Measurements from ENCODE around the gene HEMGN.
A peak's percentile ranks its signal among the peaks of the same experiment; 100 is the strongest.
"Not testable (repeated sequence)": the region's sequence is repeated elsewhere in the genome, so short reads cannot be mapped to it uniquely, and the experiment has no call there.

Gene HEMGN

GRCh38 chr9:97966493-97966892, 28.5 kb upstream of the HEMGN start:
- DNase-seq (ENCODE audit: low read depth in 2 of 3, low spot score in 2 of 3) = no peak

- no peak for DNase-seq (ENCODE audit: low read depth in 2 of 3, low spot score in 2 of 3)
Measured at GRCh38 chr9:97964901-97965300, 26.9 kb upstream of the HEMGN start.

GRCh38 chr9:97963232-97963631, 25.3 kb upstream of the HEMGN start:
- no peak for DNase-seq (ENCODE audit: low read depth in 2 of 3, low spot score in 2 of 3)

- DNase-seq (ENCODE audit: low read depth in 2 of 3, low spot score in 2 of 3) = no peak
Measured at GRCh38 chr9:97962575-97962974, 24.6 kb upstream of the HEMGN start.

- no peak for DNase-seq (ENCODE audit: low read depth in 2 of 3, low spot score in 2 of 3)
Measured at GRCh38 chr9:97962136-97962535, 24.2 kb upstream of the HEMGN start.

- DNase-seq (ENCODE audit: low read depth in 2 of 3, low spot score in 2 of 3) = no peak
Measured at GRCh38 chr9:97961361-97961760, 23.4 kb upstream of the HEMGN start.

GRCh38 chr9:97960678-97961328, 22.8 kb upstream of the HEMGN start:
- DNase-seq (ENCODE audit: low read depth in 2 of 3, low spot score in 2 of 3) = not testable (repeated sequence)

- no peak for DNase-seq (ENCODE audit: low read depth in 2 of 3, low spot score in 2 of 3)
Measured at GRCh38 chr9:97959585-97959984, 21.6 kb upstream of the HEMGN start.

GRCh38 chr9:97958812-97959511, 21.0 kb upstream of the HEMGN start:
- DNase-seq (ENCODE audit: low read depth in 2 of 3, low spot score in 2 of 3) = no peak

GRCh38 chr9:97956331-97956730, 18.4 kb upstream of the HEMGN start:
- DNase-seq (ENCODE audit: low read depth in 2 of 3, low spot score in 2 of 3) = no peak

GRCh38 chr9:97954550-97954989, 16.6 kb upstream of the HEMGN start:
- DNase-seq (ENCODE audit: low read depth in 2 of 3, low spot score in 2 of 3) = peak in 1 of 3 experiments; percentile 1

- DNase-seq (ENCODE audit: low read depth in 2 of 3, low spot score in 2 of 3) = not testable (repeated sequence)
Measured at GRCh38 chr9:97950873-97951272, 12.9 kb upstream of the HEMGN start.

- not testable (repeated sequence) for DNase-seq (ENCODE audit: low read depth in 2 of 3, low spot score in 2 of 3)
Measured at GRCh38 chr9:97947094-97947493, 9.1 kb upstream of the HEMGN start.

GRCh38 chr9:97945470-97945869, 7.5 kb upstream of the HEMGN start:
- not testable (repeated sequence) for DNase-seq (ENCODE audit: low read depth in 2 of 3, low spot score in 2 of 3)

GRCh38 chr9:97944612-97945011, 6.6 kb upstream of the HEMGN start:
- no peak for DNase-seq (ENCODE audit: low read depth in 2 of 3, low spot score in 2 of 3)

- DNase-seq (ENCODE audit: low read depth in 2 of 3, low spot score in 2 of 3) = no peak
Measured at GRCh38 chr9:97943308-97943855, 5.4 kb upstream of the HEMGN start.

GRCh38 chr9:97941323-97941722, 3.4 kb upstream of the HEMGN start:
- no peak for DNase-seq (ENCODE audit: low read depth in 2 of 3, low spot score in 2 of 3)

- DNase-seq (ENCODE audit: low read depth in 2 of 3, low spot score in 2 of 3) = no peak
Measured at GRCh38 chr9:97940741-97941140, 2.8 kb upstream of the HEMGN start.

- DNase-seq (ENCODE audit: low read depth in 2 of 3, low spot score in 2 of 3) = no peak
Measured at GRCh38 chr9:97940233-97940632, 2.3 kb upstream of the HEMGN start.

- DNase-seq (ENCODE audit: low read depth in 2 of 3, low spot score in 2 of 3) = no peak
Measured at GRCh38 chr9:97936998-97937397, 974 bp downstream of the HEMGN start.

GRCh38 chr9:97935276-97935675, 2.7 kb downstream of the HEMGN start:
- DNase-seq (ENCODE audit: low read depth in 2 of 3, low spot score in 2 of 3) = no peak

GRCh38 chr9:97934321-97935115, 3.5 kb downstream of the HEMGN start:
- no peak for DNase-seq (ENCODE audit: low read depth in 2 of 3, low spot score in 2 of 3)

Measured in activated CD8-positive, alpha-beta memory T cell treated with anti-CD3 and anti-CD28 coated beads for 48 hours (primary cell).